NAMALWA (cell line): ENCODE results near the gene WWC2.

Source experiments
- DNase-seq: peaks from one replicate; pipeline ENCODE4 v3.0.0-alpha.2; 2015; ENCODE audit warnings: low spot score

The WWC2 gene

GRCh38 chr4:183256756-183257385, 157.8 kb downstream of the WWC2 start:
- peak; percentile 70 for DNase-seq

- DNase-seq = no peak
These were observed 158.8 kb downstream of the WWC2 start for GRCh38 chr4:183257808-183258207.

- no peak for DNase-seq
These were observed 161.6 kb downstream of the WWC2 start for GRCh38 chr4:183260491-183261151.

GRCh38 chr4:183261953-183262775, 163.1 kb downstream of the WWC2 start:
- peak; percentile 89 for DNase-seq

- no peak for DNase-seq
These were observed 163.7 kb downstream of the WWC2 start for GRCh38 chr4:183262776-183263100.

- no peak for DNase-seq
These were observed 164.8 kb downstream of the WWC2 start for GRCh38 chr4:183263787-183264386.

- DNase-seq = no peak
These were observed 165.6 kb downstream of the WWC2 start for GRCh38 chr4:183264614-183265013.

GRCh38 chr4:183266371-183266770, 167.3 kb downstream of the WWC2 start:
- DNase-seq = no peak

GRCh38 chr4:183268556-183268955, 169.5 kb downstream of the WWC2 start:
- no peak for DNase-seq

GRCh38 chr4:183272384-183272783, 173.3 kb downstream of the WWC2 start:
- no peak for DNase-seq

GRCh38 chr4:183276106-183276505, 177.0 kb downstream of the WWC2 start:
- DNase-seq = no peak

- no peak for DNase-seq
These were observed 185.3 kb downstream of the WWC2 start for GRCh38 chr4:183284258-183284785.

GRCh38 chr4:183284965-183285364, 185.9 kb downstream of the WWC2 start:
- DNase-seq = no peak

- DNase-seq = no peak
These were observed 186.8 kb downstream of the WWC2 start for GRCh38 chr4:183285886-183286285.

GRCh38 chr4:183286590-183287308, 187.7 kb downstream of the WWC2 start:
- DNase-seq = no peak

GRCh38 chr4:183287309-183287659, 188.2 kb downstream of the WWC2 start:
- DNase-seq = no peak

- DNase-seq = no peak
These were observed 188.6 kb downstream of the WWC2 start for GRCh38 chr4:183287677-183288076.

- DNase-seq = peak; percentile 7
These were observed 189.9 kb downstream of the WWC2 start for GRCh38 chr4:183288955-183289354.

GRCh38 chr4:183289688-183290087, 190.6 kb downstream of the WWC2 start:
- peak; percentile 28 for DNase-seq

- DNase-seq = no peak
These were observed 192.0 kb downstream of the WWC2 start for GRCh38 chr4:183291070-183291469.

- no peak for DNase-seq
These were observed 196.7 kb downstream of the WWC2 start for GRCh38 chr4:183295711-183296110.

GRCh38 chr4:183297675-183298074, 198.6 kb downstream of the WWC2 start:
- peak; percentile 8 for DNase-seq
